CD4-positive, alpha-beta T cell treated with Interleukin-6 for 4 hours (primary cell): Measurements from ENCODE around the gene ZSWIM4.
"Not testable (repeated sequence)": the region's sequence is repeated elsewhere in the genome, so short reads cannot be mapped to it uniquely, and the experiment has no call there.

Experiments used
- DNase-seq: peaks from one replicate; pipeline ENCODE4 v3.0.0-alpha.2; 2020; ENCODE audit warnings: mixed read lengths

Gene ZSWIM4

DNA sequence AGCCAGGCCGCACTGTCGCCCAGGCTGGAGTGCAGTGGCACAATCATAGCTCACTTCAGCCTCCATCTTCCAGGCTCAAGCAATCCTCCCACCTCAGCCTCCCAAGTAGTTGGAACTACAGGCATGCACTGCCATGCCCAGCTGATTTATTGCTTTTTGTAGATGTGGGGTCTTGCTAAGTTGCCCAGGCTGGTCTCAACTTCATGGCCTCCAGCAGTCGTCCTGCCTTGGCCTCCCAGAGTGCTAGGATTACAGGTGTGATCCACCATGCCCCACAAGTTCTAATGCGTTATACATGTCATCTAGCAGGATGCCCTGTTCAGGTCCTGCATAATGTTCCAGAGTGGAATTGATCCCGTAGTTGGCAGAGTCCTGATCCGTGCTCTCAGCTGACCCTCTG lies 16.4 kb upstream of the ZSWIM4 start:
- no peak for DNase-seq

DNA sequence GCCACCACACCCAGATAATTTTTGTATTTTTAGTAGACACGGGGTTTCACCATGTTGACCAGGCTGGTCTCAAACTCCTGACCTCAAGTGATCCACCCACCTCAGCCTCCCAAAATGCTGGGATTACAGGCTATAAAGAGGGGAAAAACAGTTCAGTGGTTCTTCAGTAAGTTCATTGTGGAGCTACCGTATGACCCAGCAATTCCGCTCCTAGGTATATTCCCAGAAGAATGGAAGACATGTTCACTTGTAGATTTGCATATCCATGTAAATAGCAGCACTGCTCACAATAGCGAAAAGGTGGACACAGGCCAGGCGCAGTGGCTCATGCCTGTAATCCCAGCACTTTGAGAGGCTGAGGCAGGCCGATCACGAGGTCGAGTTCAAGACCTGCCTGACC lies 15.4 kb upstream of the ZSWIM4 start:
- not testable (repeated sequence) for DNase-seq

DNA sequence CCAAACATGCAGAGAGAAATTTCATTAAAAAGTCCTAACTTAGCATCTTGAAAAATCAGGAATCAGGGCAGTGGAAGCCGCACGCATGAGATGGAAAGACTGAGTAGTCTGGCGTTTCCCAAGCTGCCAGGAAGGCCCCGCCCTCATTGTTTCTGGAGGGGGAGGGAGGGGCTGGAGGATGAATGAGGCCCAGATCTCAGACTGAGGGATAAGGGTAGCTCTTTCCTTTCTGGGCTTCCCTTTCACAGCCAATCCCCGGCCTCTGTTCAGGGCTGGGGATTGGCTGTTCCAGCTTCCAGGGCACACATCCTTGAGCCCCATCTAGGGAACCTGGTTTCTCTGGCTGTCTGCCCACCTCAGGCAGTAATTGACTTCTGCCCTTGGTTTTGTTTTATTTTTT lies 13.7 kb upstream of the ZSWIM4 start:
- no peak for DNase-seq

GRCh38 chr19:13782537-13782936 lies 12.7 kb upstream of the ZSWIM4 start:
- DNase-seq: no peak

- DNase-seq: no peak
Measured at GRCh38 chr19:13783565-13784500, 11.4 kb upstream of the ZSWIM4 start.

- peak; percentile 84 for DNase-seq
Measured at GRCh38 chr19:13784731-13785452, 10.4 kb upstream of the ZSWIM4 start.

GRCh38 chr19:13788991-13789390 lies 6.3 kb upstream of the ZSWIM4 start:
- DNase-seq: peak; percentile 52

GRCh38 chr19:13790354-13790753 lies 4.9 kb upstream of the ZSWIM4 start:
- peak; percentile 30 for DNase-seq

GRCh38 chr19:13793317-13793716 lies 1.9 kb upstream of the ZSWIM4 start:
- DNase-seq: not testable (repeated sequence)

GRCh38 chr19:13794398-13794756 lies 866 bp upstream of the ZSWIM4 start:
- no peak for DNase-seq

DNA sequence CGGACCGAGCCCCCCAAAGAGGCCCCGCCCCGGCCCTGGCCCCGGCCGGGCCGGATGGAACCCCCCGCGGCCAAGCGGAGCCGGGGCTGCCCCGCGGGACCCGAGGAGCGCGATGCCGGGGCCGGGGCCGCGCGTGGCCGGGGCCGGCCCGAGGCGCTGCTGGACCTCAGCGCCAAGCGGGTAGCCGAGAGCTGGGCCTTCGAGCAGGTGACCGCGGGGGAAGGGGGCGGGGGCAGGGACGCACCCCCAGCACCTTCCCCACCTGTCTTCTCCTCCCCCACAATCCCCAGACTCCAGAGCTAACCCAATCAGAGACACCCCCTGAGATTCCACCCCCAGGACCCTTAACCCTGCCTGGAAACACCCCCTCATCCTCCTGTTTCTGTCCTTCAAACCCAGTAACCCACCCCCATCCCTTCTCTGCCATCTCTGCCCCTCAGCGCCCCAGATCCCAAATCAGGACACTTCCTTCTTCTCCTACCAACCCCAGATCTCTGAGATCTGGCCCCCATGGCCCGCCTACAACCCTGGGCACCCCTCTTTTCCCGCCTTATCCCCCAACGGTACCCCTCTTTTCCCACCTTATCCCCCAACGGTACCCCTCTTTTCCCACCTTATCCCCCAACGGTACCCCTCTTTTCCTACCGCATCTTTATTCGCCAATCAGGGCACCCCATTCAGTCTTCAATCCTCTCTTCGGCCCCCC lies 505 bp downstream of the ZSWIM4 start:
- no peak for DNase-seq

DNA sequence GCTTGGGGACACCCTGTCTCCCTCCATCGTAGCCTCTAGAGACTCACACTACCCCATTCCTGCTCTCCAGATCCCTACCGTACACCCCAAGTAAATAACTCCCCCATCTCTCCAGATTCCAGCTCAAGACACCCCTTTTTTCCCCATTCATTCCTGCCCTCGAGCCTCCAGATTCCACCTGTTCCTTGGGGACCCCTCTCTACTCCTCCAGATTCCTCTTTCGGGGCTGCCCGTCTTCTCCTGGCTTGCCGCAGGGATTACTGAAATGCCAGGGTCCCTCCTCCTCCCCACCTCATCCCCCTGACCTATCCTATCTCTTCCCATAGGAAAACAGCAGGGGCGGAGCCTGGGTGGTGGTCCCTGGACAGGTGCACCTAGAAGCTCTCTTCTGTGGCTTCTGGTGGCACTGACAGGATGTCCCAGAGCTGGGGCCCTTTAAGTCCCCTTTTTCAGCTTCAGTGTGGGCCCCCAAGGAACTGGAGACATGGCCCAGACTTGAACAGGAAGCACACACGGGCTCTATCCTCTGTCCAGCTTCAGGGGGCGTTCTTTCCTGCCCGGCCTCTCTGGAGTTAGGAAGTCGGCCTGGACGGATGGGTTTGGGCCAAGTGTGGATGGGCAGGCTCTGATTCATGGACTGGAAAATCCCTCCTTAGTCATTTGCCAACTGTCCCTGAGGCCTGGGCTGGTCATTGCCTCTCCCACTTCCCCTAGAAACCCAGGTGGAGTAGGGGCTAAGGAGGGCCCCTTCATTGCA lies 1.2 kb downstream of the ZSWIM4 start:
- no peak for DNase-seq

DNA sequence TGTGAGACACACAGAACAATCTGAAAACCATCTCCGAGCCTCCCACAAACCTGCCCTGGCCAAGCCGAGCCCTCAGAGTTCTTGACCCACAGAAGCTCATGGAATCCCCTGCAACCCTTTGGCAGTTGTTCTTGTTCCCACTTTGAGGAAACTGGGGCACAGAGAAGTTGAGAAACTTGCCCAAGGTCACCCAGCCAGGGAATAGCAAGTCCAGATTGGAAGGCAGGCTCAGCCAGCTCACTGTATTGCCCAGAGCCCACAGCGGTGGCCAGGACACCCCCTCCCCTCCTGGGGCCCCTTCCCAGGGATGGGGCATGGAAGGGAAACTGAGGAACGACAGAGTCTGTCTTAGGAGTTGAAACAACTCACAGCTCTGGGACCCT lies 1.8 kb downstream of the ZSWIM4 start:
- no peak for DNase-seq

DNA sequence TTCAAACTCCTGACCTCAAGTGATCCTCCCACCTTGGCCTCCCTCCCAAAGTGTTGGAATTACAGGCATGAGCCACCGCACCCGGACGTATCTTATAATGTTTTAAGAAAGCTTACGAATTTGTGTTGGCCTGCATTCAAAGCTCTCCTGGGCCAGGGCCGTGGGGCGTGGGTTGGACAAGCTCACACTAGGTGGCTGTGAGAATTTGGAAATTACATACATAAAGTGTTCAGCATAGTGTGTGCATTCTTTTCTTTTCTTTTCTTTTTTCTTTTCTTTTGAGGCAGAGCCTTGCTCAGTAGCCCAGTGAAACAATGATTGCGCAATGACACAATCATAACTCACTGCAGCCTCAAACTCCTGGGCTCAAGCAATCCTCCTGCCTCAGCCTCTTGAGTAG lies 2.6 kb downstream of the ZSWIM4 start:
- no peak for DNase-seq

DNA sequence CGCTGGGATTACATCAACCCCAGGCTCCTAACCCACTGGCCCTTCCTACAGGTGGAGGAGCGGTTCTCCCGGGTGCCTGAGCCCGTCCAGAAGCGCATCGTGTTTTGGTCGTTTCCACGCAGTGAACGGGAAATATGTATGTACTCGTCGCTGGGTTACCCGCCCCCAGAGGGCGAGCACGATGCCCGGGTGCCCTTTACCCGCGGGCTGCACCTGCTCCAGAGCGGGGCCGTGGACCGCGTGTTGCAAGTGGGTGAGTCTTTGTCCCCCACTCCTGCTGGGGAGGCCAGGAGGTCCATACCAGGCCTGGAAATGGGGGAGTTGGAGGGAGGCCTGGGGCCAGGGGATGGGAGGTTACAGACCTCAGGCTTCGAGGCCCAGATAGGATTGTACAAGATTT lies 4.4 kb downstream of the ZSWIM4 start:
- DNase-seq: no peak

DNA sequence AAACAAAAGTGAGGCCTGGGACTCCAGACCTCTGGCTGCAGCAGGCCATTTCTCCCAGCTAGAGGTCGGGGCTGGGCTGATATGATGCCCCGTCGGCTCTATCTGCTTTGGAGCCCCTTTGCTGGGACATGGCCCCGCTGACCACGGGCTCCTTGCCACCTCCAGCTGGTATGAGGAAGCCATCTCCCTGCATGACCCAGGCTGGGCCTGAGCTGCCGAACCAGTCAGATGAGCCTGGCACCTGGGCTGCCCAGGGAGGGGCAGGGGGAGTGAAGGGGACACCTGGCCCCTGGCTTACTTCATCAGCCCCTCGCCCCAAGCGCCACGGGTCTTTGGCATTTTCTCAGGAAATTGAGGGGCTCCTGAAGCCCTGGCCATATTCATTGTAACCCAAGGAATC lies 7.8 kb downstream of the ZSWIM4 start:
- no peak for DNase-seq

DNA sequence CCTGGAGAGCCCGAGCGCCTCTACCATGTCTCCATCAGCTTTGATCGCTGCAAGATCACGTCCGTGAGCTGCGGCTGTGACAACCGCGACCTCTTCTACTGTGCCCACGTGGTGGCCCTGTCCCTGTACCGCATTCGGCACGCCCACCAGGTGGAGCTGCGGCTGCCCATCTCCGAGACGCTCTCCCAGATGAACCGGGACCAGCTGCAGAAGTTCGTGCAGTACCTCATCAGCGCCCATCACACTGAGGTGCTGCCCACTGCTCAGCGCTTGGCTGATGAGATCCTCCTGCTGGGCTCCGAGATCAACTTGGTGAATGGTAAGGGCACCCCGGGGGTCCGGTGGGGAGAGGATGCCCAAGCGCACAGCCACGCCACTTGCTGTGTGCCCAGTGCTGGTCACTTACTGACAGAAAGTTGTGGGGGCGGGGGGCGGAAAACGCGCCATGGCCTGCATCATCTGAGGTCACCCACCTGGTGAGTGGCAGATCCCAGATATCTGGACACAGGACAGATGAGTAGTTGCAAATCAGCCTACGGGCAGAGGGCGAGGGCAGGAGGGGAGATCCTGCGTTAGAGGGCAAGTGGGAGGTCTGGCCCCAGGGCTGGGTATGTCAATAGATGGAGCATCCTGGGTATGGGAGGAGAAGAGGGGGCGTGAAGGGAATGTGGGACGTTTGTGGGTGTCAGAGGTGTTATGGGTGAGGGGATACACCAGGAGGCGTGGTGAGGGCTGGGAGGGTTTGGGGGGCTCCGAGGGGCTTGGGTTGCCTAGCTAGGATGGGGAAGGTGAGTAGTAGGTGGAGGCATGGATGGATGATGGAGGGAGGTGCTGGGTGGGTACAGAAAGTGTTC lies 9.8 kb downstream of the ZSWIM4 start:
- peak; percentile 42 for DNase-seq

- no peak for DNase-seq
Measured at GRCh38 chr19:13806728-13807127, 11.5 kb downstream of the ZSWIM4 start.

DNA sequence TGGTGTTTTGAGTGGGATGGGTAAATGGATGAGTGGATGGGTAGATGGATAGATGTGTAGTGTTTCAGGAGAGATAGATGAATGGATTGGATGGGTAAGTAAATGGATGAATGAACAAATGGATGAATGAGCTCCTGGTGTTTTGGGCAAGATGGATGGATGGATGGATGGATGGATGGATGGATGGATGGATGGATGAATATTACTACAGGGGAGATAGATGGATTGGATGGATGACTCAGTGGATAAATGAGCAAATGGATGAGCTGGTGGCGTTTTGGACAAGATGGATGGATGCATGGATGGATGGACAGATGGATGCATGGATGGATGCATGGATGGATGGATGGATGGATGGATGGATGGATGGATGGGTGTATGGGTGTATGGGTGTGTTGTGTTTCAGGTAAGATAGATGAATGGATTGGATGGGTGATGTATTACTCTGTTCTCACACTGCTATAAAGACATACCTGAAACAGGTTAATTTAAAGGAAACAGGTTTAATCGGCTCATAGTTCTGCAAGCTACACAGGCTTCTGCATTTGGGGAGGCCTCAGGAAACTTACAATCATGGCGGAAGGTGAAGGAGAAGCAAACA lies 12.3 kb downstream of the ZSWIM4 start:
- DNase-seq: no peak

DNA sequence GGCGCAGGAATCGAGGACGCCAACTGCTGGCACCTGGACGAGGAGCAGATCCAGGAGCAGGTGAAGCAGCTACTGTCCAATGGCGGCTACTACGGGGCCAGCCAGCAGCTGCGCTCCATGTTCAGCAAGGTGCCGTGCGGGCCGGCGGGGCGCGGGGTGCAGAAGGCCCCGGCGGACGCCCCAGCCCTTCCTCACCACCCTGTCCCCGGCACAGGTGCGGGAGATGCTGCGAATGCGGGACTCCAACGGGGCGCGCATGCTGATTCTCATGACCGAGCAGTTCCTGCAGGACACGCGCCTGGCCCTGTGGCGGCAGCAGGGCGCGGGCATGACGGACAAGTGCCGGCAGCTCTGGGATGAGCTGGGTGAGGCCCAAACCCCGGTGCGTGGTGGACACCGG lies 13.6 kb downstream of the ZSWIM4 start:
- DNase-seq: no peak

DNA sequence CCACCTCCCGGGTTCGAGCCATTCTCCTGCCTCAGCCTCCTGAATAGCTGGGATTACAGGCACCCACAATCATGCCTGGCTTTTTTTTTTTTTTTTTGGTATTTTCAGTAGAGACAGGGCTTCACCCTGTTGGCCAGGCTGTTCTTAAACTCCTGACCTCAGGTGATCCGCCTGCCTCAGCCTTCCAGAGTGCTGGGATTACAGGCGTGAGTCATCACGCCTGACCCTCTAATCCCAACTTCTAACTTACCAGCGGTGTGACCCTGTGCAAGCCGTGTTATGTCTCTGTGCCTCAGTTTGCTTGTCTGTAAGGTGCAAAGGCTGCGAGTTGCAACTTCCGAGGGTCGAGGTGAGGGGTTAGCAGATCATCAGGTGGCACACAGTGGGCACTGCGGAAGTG lies 17.3 kb downstream of the ZSWIM4 start:
- DNase-seq: no peak
